ENCODE data around the gene SNRNP48.

The SNRNP48 gene

DNA sequence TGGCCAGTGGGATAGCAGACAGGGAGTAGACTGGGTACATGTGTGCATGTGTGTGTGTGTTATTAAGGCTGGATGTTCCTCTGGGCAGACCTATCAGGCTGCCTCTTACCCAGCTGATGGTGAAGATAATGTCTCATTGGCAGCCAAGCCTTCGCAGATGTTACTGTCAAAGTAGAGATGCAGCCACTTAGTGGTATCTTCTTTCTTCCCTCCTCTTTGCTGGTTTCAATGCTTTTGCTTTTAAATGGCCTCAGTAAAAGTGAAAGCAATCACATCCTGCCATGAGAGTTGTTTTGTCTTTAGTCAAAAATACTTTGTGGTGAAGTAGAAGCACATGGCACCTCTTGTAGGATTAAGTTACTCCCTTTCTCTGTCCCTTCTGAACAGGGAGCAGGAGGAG lies 57.5 kb downstream of the SNRNP48 start:
- no peak for DNase-seq

DNA sequence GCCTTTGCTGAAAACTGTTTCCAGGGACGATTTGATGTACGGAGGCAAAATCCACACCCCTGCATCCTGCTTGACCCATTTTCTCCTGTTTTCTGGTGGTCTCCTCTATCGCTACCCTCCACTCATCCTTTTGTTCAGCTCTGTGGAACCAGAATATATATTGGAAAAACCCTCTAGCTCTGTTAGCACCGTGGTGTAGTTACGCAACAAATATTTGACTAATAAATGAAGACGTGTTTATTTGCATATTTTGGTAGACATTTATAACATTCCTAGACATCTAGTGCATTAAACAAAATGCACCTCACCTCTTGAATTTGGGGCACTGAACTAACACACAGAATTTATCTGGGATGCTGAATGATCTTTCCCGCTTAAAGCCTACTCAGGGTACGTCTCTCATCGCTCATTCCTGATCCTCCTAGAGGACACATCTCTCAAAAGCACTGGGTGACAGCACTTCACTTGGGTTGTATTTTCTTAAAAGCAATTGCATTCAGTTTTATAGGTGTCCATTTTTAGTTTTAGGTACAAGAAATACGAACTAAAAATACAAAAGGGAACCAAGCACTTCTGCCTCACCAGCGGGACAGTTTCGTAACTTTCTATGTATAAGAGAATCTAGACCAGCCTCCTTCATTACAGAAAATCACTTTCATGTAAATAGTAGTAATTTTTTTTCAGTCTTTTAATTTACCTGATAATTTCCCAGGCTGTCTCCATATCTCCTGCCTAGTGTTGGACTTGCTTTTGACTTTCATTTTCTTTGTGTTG lies 59.2 kb downstream of the SNRNP48 start:
- DNase-seq, result no peak

DNA sequence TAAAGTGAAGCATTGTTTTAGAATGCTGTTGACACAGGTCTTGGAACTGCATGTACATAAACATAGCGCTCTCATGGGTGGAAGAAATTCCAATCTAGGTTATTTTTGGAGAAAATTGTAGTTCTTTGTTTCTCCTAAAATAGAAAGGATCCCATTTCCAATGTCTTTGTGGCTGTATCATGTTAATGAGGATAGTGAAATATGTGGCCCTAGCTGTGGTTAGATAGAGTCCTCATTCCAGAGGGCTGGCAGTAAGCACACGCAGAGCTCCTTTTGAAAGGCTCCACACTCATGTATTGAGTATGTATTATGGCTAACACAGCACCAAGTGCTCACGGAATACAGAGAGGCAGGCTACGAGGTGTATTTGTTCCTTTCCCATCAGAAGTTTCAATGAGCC lies 60.9 kb downstream of the SNRNP48 start:
- DNase-seq, result no peak

- no peak for DNase-seq
Observed at GRCh38 chr6:7652957-7653356, 63.0 kb downstream of the SNRNP48 start.

DNA sequence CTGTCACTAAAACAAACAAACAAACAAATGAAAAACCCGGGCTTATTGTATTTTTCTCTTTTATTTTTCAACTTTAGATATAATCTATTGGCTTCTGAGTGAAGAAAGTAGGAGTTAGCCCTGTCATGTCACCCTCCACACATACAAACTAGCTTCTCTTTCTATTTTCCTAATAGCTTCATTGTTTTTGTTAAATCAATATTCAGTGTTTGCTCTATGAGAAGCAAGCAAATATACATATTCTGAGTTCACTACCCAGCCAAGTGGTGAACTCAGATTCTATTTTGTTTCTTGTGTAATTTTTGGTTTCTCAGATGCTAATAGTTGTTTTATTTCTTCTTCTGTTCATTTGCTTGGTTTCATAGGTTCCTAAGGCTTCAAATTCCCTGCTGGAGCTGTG lies 66.4 kb downstream of the SNRNP48 start:
- DNase-seq, result no peak

- no peak for DNase-seq
Observed at GRCh38 chr6:7658543-7658942, 68.5 kb downstream of the SNRNP48 start.

- no peak for DNase-seq
Observed at GRCh38 chr6:7661364-7661763, 71.4 kb downstream of the SNRNP48 start.

All from DMS 273 treated with DMSO at 0.1 percent for 48 hours (cell line).